GM23338 (cell line): ENCODE results near the gene ASCL5. TPM values are rescaled to one million over a fixed set of nuclear protein-coding genes. Genes with fewer than 3 reads are reported as not detected.
A peak's percentile ranks its signal among the peaks of the same experiment; 100 is the strongest.

Experiments used
- ATAC-seq: fragments of 200-7000 bp; cut with Tn5 transposase; 3 replicates; pipeline ENCODE4 v1.9.1; 2020
- DNase-seq: peaks from one replicate; pipeline ENCODE4 v3.0.0-alpha.2; 2015; ENCODE audit warnings: low spot score
- H2AFZ ChIP-seq: fragments of 200-600 bp; sonication (generic); 2 replicates; pipeline ENCODE4 v1.8.0; 2016; ENCODE audit warnings: antibody characterized with exemption, mild to moderate bottlenecking, moderate library complexity
- H3F3A ChIP-seq: fragments of 200-600 bp; sonication (generic); replicated peaks from 2 replicates; pipeline ENCODE4 v1.8.0; 2017; ENCODE audit warnings: antibody characterized with exemption, mixed run types, low read depth
- H3K27ac ChIP-seq: fragments of 200-600 bp; sonication (generic); 2 replicates; pipeline ENCODE4 v1.6.1; 2016; ENCODE audit warnings: low read depth
- H3K27me3 ChIP-seq: fragments of 200-600 bp; sonication (generic); 2 replicates; pipeline ENCODE4 v1.8.0; 2016; ENCODE audit warnings: mild to moderate bottlenecking, mixed run types, moderate library complexity; ENCODE audit not compliant: insufficient read depth
- H3K36me3 ChIP-seq: fragments of 200-600 bp; sonication (generic); 2 replicates; pipeline ENCODE4 v1.8.0; 2016; ENCODE audit warnings: mild to moderate bottlenecking; ENCODE audit not compliant: insufficient read depth
- H3K4me1 ChIP-seq: fragments of 200-600 bp; sonication (generic); 2 replicates; pipeline ENCODE4 v1.8.0; 2016; ENCODE audit warnings: mild to moderate bottlenecking, moderate library complexity; ENCODE audit not compliant: insufficient read depth
- H3K4me2 ChIP-seq: fragments of 200-600 bp; sonication (generic); 2 replicates; pipeline ENCODE4 v1.7.1; 2017; ENCODE audit warnings: mixed run types
- H3K4me3 ChIP-seq: fragments of 200-600 bp; sonication (generic); 2 replicates; pipeline ENCODE4 v1.6.1; 2016; ENCODE audit warnings: mixed run types
- H3K79me2 ChIP-seq: fragments of 200-600 bp; sonication (generic); replicated peaks from 2 replicates; pipeline ENCODE4 v1.8.0; 2017; ENCODE audit warnings: mild to moderate bottlenecking; ENCODE audit not compliant: insufficient read depth
- H3K9me2 ChIP-seq: fragments of 200-600 bp; sonication (generic); 2 replicates; pipeline ENCODE4 v1.8.0; 2017; ENCODE audit not compliant: insufficient read depth
- H4K20me1 ChIP-seq: fragments of 200-600 bp; sonication (generic); replicated peaks from 2 replicates; pipeline ENCODE4 v1.8.0; 2017; ENCODE audit warnings: mild to moderate bottlenecking; ENCODE audit not compliant: insufficient read depth
- H3K27ac Mint-ChIP-seq: 2 replicates; pipeline ENCODE4 v1.8.0; 2020; ENCODE audit warnings: inconsistent platforms, mild to moderate bottlenecking, moderate library complexity, mixed read lengths
- H3K27me3 Mint-ChIP-seq: 3 replicates; pipeline ENCODE4 v1.8.0; 2022; ENCODE audit warnings: low read depth, mild to moderate bottlenecking, moderate library complexity, mixed read lengths, inconsistent platforms; ENCODE audit not compliant: insufficient read depth, poor library complexity
- H3K36me3 Mint-ChIP-seq: 3 replicates; pipeline ENCODE4 v1.8.0; 2021; ENCODE audit warnings: low read depth, mild to moderate bottlenecking, inconsistent platforms, moderate library complexity, mixed read lengths
- H3K4me1 Mint-ChIP-seq: 3 replicates; pipeline ENCODE4 v1.8.0; 2020; ENCODE audit warnings: mild to moderate bottlenecking, inconsistent platforms, mixed read lengths
- H3K4me3 Mint-ChIP-seq: 3 replicates; pipeline ENCODE4 v1.8.0; 2021; ENCODE audit warnings: moderate library complexity, mild to moderate bottlenecking, inconsistent platforms, mixed read lengths
- H3K9me3 Mint-ChIP-seq: 3 replicates; pipeline ENCODE4 v1.8.0; 2020; ENCODE audit warnings: moderate library complexity, mild to moderate bottlenecking, inconsistent platforms, mixed read lengths
- CREB1 ChIP-seq: fragments of 250-450 bp; sonication (Bioruptor Pico); IDR thresholded peaks from 2 replicates; pipeline ENCODE4 v1.5.0; 2020; ENCODE audit warnings: low read depth, mild to moderate bottlenecking, moderate library complexity
- EZH2 ChIP-seq: fragments of 200-600 bp; sonication (generic); IDR thresholded peaks from one replicate; pipeline ENCODE4 v1.8.0; 2017; ENCODE audit warnings: antibody characterized with exemption, mild to moderate bottlenecking, low read depth; ENCODE audit not compliant: unreplicated experiment
- EZH2phosphoT487 ChIP-seq: fragments of 200-600 bp; sonication (generic); IDR thresholded peaks from one replicate; pipeline ENCODE4 v1.8.1; 2018; ENCODE audit warnings: antibody characterized with exemption; ENCODE audit not compliant: unreplicated experiment
- NANOG ChIP-seq: IDR thresholded peaks from 2 replicates; pipeline ENCODE4 v1.6.1; 2016; ENCODE audit warnings: antibody characterized with exemption, borderline replicate concordance
- POLR2AphosphoS5 ChIP-seq: IDR thresholded peaks from 2 replicates; pipeline ENCODE4 v1.6.1; 2016; ENCODE audit warnings: antibody characterized with exemption, low read depth
- STAT1 ChIP-seq: IDR thresholded peaks from one replicate; pipeline ENCODE4 v1.6.1; 2016; ENCODE audit warnings: antibody characterized with exemption; ENCODE audit not compliant: unreplicated experiment
- ZNF114 ChIP-seq: fragments of 250-450 bp; sonication (Bioruptor Pico); IDR thresholded peaks from 2 replicates; pipeline ENCODE4 v1.5.0; 2020; ENCODE audit warnings: mild to moderate bottlenecking, moderate library complexity
- ZNF331 ChIP-seq: fragments of 250-450 bp; sonication (Bioruptor Pico); IDR thresholded peaks from 2 replicates; pipeline ENCODE4 v1.5.0; 2020; ENCODE audit warnings: low read depth, mild to moderate bottlenecking, moderate library complexity
- ZNF462 ChIP-seq: fragments of 250-450 bp; sonication (Bioruptor Pico); IDR thresholded peaks from 2 replicates; pipeline ENCODE4 v1.5.0; 2020; ENCODE audit warnings: mild to moderate bottlenecking, moderate library complexity
- polyA plus RNA-seq: library from polyadenylated mRNA; unstranded; fragments of >200 nt; fragmentation: Nextera tagmentation; extraction: Ambion mirVana; gene quantifications from 2 replicates; pipeline ENCODE4 v1.2.1, GENCODE V29; 2016
- total RNA-seq: library from RNA; depleted of rRNA; stranded (reverse); fragments of >200 nt; shearing (Covaris generic); gene quantifications from 2 replicates; pipeline ENCODE4 v1.2.3, GENCODE V29; 2014
- TF ChIP-seq, protein P1 (sequence below): IDR thresholded peaks from one replicate; pipeline ENCODE4 v1.6.1; 2018; ENCODE audit warnings: antibody characterized with exemption; ENCODE audit not compliant: unreplicated experiment
- TF ChIP-seq, protein P2 (sequence below), 2 experiments: fragments of 200-600 bp in 1 of 2; sonication (generic) in 1 of 2; conservative IDR thresholded peaks; 2 replicates each; pipeline versions ENCODE4 v1.5.1 to v1.6.1; 2016 to 2017; ENCODE audit warnings: antibody characterized with exemption in 2 of 2, low read depth in 2 of 2, mild to moderate bottlenecking in 2 of 2, moderate library complexity in 1 of 2
- TF ChIP-seq, protein P3 (sequence below): IDR thresholded peaks from 2 replicates; pipeline ENCODE4 v1.6.1; 2016; ENCODE audit warnings: antibody characterized with exemption

Gene ASCL5
- total and polyA plus RNA-seq, 2 experiments from 2014 or later: not detected

GRCh38 chr1:201114245-201115131 is 12.5 kb downstream of the ASCL5 start:
- H3K79me2 ChIP-seq: no peaks in the 10 kb centered on the region
- Mint-ChIP-seq H3K4me3 (peak overlapping the region; percentile 75), H3K4me1 (peaks cover 3% of the 10 kb centered on the region; the same call in 2 of the 3 replicates), H3K27ac (no peak overlapping the region), H3K36me3 (no peaks in the 10 kb centered on the region), H3K9me3 (no peaks in the 10 kb centered on the region), H3K27me3 (peaks cover 39% of the 10 kb centered on the region)
- peaks cover 5% of the 10 kb centered on the region for H3K4me1 ChIP-seq
- H3K4me3 ChIP-seq: peak overlapping the region; percentile 79
- no peaks in the 10 kb centered on the region for H3K9me2 ChIP-seq
- no peaks in the 10 kb centered on the region for H3F3A ChIP-seq
- peak overlapping the region; percentile 99 for H2AFZ ChIP-seq
- H4K20me1 ChIP-seq: no peaks in the 10 kb centered on the region
- H3K36me3 ChIP-seq: no peaks in the 10 kb centered on the region
- H3K27ac ChIP-seq: no peak overlapping the region
- ATAC-seq (peak; percentile 88), DNase-seq (peak; percentile 98)
- TF ChIP-seq EZH2 (peak; percentile 65), EZH2phosphoT487 (no peak), ZNF331 (CRISPR knock-in tag) (no peak), CREB1 (no peak), POLR2AphosphoS5 (peak; percentile 56), NANOG (no peak), ZNF114 (CRISPR knock-in tag) (no peak), STAT1 (no peak), ZNF462 (CRISPR knock-in tag) (no peak)
- TF ChIP-seq, protein P1, sequence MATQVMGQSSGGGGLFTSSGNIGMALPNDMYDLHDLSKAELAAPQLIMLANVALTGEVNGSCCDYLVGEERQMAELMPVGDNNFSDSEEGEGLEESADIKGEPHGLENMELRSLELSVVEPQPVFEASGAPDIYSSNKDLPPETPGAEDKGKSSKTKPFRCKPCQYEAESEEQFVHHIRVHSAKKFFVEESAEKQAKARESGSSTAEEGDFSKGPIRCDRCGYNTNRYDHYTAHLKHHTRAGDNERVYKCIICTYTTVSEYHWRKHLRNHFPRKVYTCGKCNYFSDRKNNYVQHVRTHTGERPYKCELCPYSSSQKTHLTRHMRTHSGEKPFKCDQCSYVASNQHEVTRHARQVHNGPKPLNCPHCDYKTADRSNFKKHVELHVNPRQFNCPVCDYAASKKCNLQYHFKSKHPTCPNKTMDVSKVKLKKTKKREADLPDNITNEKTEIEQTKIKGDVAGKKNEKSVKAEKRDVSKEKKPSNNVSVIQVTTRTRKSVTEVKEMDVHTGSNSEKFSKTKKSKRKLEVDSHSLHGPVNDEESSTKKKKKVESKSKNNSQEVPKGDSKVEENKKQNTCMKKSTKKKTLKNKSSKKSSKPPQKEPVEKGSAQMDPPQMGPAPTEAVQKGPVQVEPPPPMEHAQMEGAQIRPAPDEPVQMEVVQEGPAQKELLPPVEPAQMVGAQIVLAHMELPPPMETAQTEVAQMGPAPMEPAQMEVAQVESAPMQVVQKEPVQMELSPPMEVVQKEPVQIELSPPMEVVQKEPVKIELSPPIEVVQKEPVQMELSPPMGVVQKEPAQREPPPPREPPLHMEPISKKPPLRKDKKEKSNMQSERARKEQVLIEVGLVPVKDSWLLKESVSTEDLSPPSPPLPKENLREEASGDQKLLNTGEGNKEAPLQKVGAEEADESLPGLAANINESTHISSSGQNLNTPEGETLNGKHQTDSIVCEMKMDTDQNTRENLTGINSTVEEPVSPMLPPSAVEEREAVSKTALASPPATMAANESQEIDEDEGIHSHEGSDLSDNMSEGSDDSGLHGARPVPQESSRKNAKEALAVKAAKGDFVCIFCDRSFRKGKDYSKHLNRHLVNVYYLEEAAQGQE: no peak
- TF ChIP-seq, protein P2, sequence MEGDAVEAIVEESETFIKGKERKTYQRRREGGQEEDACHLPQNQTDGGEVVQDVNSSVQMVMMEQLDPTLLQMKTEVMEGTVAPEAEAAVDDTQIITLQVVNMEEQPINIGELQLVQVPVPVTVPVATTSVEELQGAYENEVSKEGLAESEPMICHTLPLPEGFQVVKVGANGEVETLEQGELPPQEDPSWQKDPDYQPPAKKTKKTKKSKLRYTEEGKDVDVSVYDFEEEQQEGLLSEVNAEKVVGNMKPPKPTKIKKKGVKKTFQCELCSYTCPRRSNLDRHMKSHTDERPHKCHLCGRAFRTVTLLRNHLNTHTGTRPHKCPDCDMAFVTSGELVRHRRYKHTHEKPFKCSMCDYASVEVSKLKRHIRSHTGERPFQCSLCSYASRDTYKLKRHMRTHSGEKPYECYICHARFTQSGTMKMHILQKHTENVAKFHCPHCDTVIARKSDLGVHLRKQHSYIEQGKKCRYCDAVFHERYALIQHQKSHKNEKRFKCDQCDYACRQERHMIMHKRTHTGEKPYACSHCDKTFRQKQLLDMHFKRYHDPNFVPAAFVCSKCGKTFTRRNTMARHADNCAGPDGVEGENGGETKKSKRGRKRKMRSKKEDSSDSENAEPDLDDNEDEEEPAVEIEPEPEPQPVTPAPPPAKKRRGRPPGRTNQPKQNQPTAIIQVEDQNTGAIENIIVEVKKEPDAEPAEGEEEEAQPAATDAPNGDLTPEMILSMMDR (conservative IDR thresholded peaks at IDR 0.05; ENCODE audit: low read depth in 2 of 2): peak; percentile 74 to 98
- TF ChIP-seq, protein P3, sequence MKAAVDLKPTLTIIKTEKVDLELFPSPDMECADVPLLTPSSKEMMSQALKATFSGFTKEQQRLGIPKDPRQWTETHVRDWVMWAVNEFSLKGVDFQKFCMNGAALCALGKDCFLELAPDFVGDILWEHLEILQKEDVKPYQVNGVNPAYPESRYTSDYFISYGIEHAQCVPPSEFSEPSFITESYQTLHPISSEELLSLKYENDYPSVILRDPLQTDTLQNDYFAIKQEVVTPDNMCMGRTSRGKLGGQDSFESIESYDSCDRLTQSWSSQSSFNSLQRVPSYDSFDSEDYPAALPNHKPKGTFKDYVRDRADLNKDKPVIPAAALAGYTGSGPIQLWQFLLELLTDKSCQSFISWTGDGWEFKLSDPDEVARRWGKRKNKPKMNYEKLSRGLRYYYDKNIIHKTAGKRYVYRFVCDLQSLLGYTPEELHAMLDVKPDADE: no peak
- H3K4me2 ChIP-seq: peak overlapping the region; percentile 94
- peaks cover 40% of the 10 kb centered on the region for H3K27me3 ChIP-seq
